Activated CD8-positive, alpha-beta memory T cell treated with anti-CD3 and anti-CD28 coated beads, Interleukin-2, amount 50 U/mL, for 1 hour (primary cell): ENCODE data around the gene KRT15.
"Not testable (repeated sequence)": the region's sequence is repeated elsewhere in the genome, so short reads cannot be mapped to it uniquely, and the experiment has no call there.

Source experiments
- DNase-seq: peaks from one replicate; pipeline ENCODE4 v3.0.0-alpha.2; 2020; ENCODE audit errors: extremely low read depth

The KRT15 gene

DNA sequence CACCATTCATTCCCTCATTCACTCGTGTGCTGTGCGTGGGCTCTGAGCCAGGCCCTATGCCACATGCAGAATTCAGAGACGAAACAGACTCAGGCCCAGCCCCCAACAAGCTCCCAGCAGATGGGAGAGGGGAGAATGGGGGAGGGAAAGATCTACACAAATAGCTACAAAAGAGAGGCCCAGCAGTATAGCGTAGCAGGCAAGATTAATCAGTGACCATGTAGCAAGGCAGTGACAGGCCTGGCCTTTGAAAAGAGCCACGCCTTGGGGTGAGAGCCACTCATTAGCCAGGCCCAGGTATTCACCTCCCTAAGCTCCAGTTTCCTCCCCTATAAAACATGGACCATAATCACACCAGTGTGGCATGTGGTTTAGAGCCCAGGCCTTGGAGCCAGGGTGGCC, 25.8 kb upstream of the KRT15 start:
- DNase-seq, result no peak

DNA sequence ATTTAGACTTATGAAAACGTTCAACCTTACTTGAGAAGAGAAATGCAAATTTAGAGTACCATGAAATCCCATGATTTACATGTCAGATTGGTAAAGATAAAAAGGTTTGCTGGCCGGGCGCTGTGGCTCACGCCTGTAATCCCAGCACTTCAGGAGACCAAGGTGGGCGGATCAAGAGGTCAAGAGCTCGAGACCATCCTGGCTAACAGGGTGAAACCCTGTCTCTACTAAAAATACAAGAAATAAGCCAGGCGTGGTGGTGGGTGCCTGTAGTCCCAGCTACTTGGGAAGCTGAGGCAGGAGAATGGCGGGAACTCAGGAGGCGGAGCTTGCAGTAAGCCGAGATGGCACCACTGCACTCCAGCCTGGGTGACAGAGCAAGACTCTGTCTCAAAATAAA, 24.1 kb upstream of the KRT15 start:
- not testable (repeated sequence) for DNase-seq

DNA sequence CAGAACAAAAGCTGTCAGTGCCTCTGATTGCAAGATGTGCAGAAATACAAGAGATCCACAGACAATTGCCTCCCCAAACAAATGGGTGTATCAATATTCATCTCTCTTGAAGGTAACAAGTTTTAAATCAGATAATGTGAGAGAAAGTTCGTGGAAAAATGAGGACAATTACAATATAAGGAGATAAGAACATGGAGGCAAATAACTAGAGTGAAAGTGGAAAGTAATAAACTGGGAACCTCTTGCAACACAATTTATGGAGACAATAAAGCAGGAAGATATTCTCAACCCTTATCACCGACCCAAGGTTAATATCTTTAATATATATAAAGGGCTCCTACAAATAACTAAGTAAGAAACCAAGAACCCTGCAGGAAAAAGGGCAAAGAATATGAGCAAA, 23.7 kb upstream of the KRT15 start:
- DNase-seq, result no peak

DNA sequence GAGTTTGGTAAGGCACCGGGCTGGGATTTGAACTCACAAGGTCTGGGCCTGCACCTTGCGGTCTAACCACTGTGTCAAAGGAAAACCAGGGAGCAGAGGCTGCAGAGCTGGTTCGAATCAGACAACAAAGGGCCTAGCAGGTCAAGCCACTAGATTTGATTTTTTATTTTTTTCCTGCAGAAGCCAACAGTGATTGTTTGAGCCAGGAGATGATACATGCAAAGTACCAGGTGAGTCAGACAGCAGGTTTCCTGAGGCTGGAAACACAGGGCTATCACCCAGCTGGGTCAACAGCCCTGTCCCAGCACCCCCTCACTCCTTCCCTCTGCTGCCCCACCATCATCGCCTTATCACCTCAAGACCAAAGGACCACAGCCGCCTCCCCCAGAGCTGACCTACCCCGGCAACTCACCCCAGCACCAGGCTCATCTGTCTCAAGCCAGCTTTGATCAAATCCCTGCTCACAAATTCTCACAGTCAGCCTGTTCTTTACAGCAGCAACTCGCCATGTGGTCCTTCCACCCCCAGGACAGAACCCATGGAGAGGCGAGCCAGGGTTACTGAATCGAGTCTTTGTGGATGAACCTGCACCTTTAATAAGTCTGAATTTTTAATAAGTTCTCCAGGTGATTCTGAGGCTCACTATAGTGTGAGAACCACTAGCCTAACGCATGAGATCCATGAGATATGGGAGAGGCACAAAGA, 22.4 kb upstream of the KRT15 start:
- DNase-seq, result no peak

DNA sequence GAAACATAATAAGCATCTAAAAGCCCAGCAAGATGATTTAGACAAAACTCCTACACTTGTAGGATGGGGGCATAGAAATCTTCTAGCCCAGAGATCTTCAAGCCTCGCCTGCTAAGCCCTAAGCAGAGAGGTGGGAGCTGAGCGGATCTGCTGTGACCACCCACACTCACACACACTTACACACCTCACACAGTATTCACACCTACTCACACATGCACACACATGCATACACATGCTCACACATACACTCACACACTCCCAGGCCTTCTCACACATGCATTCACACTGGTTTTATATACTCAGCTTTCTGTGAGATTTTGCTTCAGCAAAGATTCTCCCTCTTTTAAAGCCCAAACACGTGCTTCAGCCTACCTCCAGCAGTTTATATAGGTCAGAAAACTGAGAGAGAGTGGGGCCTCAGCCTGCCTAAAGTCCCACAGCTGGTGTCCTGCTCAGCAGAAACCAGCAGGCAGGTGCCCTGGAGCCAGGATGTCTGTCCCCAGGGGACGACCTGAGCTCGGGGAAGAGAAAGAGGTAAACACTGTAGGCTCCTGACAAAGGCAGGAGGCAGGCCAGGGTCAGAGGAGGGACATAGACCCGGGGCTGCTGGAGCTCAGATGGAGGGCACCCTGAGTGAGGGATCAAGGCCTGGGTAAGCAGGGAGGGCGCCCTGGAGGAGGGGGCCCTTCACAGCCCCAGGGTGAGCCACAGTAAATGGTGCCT, 21.4 kb upstream of the KRT15 start:
- DNase-seq, result no peak

DNA sequence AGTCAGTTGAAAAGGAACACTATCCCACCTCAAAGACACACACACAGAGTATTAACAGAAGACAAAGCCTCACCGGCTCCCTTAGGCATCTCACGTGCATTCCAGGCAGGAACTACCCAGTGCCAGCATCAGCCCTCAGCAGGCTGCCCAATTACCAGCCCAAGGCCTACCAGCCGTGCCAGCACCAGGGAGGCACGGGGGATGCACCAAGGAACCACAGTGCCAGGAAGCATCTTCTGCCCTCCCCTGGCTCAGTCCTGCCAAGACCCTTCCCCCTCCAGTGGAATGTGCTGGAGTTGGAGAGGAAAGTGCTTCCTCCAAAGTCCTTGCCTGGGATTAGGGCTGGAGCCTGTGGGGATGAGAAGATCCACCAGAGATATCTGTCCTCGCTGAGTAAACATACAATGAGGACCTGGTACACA, 20.4 kb upstream of the KRT15 start:
- no peak for DNase-seq

DNA sequence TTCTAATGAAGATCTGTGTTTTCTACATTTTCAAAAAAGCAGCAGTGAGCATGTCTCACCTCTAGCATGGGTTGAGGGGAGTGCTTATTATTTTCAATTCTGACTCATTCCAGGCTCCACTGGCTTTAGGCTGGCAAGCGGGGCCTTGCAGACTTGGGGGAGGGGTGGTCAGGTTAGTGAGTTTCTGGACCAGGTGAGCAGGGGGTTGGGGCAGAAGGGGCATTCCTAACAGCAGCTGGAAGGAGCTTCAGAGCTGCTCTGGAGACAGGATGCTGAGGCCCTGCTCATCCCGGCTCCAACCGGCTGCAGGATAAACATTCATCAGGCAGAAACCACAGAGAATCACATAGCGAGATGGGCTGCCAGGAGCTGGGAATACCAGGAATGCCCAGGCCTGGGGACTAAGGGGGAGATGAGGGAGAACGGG, 19.9 kb upstream of the KRT15 start:
- no peak for DNase-seq

DNA sequence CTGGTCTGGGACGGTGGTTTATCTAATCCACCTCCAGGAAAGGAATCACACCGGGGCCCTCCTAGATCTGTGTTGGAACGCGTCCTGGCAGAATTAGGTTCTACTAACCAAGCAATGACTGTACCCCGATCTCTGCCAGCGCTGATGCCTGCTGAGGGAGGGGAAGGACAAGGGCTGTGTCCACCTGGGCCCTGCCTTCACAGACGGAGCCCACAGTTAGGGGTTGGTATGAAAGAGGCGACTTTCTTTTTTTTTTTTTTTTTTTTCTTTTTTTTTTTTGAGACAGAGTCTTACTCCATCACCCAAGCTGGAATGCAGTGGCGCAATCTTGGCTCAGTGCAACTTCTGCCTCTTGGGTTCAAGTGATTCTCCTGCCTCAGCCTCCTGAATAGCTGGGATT, 19.3 kb upstream of the KRT15 start:
- DNase-seq, result no peak

DNA sequence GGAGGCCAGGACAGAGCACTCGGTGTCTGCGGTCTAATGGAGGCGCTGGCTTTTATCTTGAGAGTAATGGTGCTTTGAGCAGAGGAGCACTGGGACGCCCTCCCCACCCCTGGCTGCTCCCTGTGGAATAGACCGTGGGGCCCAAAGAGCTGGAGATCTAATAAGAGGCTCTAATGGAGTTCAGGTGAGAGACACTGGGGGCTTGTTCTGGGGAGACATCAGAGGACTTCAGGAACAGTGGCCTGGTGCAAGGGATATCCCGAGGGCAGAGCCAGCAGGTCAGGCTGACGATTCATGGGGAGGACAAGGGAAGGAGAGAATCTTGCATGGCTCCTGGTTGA, 18.9 kb upstream of the KRT15 start:
- no peak for DNase-seq

DNA sequence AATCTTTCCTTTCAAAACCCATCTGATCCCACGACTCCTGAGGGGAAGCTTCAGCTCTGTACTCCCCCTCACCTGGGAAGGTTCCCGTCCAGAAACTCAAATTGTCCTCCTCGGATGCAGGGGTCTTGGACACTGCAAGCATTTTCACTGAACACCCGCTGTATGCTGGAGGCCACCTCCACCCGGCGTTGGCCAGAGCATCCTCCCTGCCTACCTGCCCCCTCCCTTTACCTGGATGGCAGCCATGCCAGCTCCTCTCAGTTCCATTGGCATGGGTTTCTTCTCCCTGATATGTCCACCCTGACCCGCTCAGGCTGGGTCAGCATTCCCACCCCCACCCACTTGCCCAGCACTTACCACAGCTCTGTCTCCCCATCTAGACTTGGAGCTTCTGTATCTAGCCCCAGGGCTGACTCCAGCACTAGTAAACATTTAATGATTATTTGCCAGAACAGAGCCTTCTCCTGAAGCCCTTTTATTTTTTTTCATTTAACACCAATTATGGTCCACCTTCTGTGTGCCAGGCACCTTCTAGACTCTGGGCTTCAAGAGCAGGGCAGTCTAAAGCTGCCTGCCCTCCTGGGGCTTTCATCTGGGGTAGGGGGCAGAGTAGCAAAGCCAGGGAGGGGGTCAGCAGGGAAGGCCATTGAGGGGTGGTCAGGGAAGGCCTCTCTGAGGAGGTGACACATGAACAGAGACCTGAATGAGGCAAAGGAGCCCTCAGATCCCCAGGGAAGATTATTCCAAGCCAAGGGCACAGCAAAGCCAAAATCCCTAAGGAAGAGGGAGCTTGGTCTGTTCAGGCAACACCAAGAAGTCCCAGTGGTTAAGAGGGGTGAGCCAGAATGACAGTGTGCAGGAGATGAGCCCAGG, 18.3 kb upstream of the KRT15 start:
- DNase-seq, result no peak

DNA sequence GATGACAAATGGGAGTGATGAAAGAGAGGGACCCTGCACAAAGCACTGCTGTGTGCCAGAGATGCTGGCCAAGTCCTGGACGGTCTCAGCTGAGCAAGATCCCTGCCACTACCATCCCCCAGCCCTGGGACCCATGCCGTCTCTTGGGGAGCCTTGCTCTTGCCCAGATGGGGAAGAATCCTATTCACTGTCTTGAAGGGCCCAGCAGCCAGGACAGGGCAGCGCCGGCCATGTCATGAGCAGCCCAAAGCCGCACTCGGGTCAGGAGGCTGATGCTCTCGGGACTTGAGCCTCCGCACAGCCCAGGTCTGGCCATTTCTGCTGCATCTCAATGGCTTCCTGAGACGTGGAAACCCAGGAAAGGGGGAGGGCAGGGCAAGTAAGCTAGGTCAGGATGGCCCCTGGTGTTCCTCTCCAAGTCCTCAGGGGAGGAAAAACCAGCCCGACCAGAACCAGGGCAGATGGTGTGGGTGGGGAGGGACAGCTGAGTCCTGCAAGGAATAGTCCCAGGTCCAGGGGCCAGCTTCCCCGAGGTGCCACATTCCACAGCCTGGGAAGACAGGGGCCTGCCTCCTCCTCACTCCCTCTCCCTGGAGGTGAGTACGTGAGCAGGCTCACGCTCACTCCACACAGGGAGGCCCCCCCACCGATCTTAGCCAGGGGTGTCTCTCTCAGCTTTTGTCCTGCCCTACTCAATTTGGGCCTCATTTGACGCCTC, 17.2 kb upstream of the KRT15 start:
- DNase-seq, result no peak

DNA sequence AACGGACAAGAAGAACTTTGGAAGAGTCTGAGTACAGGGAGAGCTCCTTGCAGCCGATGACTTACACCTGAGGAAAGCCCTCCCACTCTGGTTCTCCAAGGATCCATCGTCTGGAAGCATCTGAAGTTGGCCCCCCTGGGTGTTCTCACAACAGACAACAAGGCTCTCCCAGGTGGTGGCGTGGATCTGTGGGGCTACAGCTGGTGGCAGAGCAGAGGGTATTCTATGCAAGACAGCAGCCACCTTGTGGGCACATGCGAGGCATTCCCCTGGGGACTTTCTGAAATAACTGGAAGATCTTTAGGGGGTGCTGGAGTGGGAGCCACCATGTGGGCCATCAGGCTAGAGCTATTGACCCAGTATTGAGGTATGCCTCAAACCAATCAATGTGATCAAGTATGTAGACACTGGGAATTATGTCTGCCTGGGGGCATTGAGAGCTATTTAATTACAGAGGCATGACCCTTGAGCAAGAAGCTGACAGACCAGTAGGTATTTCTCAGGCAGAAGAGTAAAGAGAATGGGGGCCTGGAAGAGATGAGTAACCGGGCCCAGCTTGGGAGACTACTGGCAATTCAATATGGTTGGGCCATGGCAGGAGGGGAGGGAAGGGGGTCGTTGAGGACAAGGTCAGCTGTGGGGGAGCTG, 16.3 kb upstream of the KRT15 start:
- no peak for DNase-seq

DNA sequence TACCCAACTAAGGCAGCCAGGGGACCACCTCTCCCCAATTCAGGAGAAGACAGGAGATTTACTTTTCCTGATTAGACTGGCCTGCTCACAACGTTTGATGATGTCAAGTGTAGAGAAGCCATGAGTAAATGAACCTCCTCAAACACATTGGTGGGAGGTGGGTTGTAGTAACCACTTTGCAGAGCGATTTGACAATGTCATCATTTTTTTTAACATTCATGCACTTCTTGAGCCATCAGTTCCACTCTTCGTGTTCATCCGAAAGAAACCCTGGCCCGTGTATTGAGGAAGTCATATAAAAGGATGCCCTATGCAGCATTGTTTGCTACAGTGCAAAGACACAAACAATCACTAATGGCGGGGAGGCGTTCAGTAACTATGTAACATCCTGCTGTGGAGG, 14.9 kb upstream of the KRT15 start:
- DNase-seq, result no peak

DNA sequence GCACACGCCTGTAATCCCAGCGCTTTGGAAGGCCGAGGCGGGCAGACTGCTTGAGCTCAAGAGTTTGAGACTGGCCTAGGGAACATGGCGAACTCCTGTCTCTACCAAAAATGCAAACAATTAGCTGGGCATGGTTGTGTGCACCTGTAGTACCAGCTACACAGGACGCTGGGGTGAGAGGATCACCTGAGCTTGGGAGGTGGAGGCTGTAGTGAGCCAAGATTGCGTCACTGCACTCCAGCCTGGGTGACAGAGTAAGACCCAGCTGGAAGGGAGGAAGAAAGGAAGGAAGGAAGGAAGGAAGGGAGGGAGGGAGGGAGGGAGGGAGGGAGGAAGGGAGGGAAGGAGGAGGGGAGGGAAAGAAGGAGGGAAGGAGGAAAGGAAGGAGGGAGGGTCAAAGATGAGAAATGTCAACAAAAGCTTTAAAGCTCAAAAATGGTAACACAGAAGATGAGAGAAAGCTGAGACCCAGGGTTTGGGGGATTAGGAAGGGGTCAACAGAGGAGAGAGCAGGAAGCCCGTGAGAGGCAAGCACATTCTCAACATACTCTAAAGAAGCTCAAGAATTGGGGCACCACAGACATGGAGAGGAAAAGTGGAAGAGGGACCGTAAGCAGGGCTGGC, 14.4 kb upstream of the KRT15 start:
- DNase-seq, result no peak

DNA sequence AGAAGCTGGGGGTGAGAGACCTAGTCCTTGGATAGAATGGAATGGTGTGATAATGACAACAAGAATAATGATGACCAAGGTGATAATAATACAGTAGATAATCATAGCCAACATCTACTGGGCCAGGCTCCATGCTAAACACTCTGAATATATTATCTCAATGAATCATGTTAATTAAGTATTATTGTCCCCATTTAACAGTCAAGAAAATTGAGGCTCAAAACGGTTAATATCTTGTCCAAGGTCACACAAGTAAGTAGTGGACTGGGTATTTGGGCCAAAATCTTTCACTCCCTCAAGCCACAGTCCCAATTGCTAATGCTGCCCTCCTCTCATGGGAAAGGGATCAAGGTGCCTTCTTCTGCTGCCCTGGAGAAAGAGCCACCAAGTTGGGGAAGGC, 13.3 kb upstream of the KRT15 start:
- DNase-seq, result no peak

DNA sequence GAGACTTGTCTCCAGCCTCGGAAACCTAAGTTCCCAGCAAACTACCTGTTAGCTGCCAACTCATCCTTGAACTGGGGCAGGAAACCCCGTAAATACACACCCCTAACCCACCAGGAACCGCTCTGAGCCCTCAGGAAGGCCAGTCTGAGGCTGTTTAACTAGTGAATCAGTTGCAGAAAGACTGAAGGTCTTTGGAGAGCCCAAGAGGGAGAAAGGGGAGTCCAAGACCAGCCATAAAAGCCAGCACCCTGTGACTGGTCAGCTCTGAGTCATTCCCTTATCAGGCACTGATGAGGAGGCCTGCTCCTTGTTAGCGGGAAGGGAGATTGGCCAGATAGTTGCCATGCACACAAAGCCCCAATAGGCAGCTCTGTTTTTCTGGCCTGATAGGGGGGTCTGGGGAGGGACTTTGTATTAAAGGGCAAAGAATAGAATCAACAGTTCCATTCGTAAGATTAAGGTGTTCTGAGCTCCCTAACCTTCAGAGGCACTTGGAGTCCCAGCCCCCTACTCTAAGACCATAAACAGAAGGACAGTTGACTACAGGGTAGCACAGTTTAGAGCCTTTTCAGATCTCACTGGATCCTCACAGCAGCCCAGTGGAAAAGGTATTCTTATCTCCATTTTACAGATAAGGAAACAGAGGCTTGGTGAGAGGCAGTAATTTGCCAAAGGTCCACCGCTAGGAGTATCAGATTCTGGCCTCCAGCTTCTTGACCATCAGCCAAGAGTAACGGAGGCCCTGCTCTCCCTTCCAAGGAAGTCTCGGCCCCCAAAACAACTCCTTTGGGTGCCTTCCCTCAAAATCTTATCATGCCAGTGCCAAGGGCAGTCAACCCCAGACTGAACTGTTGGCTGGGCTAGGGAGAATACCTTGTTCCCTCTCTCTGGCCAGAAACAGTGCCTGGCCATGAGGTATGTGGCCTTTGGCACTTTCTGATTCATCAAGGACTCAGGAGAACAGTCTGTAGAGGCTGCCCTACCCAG, 11.7 kb upstream of the KRT15 start:
- no peak for DNase-seq

DNA sequence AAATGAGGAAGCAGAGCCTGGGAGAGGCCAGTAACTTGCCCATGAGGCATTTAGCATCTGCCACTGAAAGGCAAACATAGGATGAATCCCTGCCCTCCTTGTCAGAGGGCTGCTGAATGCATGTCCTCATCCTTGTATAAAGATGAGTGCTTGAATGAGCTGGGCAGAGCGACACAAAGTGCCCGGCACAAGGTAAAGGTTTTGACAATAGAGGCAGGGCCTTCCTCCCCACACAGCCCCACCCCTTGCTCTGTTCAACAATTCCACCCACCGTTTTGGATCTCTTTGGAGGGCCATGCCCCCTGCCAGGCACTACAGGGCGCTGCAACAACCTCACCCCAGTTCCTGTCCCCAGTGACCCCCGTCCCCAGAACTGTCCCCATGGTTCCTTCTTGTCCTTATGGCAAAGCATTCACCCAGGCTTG, 10.8 kb upstream of the KRT15 start:
- DNase-seq, result no peak

DNA sequence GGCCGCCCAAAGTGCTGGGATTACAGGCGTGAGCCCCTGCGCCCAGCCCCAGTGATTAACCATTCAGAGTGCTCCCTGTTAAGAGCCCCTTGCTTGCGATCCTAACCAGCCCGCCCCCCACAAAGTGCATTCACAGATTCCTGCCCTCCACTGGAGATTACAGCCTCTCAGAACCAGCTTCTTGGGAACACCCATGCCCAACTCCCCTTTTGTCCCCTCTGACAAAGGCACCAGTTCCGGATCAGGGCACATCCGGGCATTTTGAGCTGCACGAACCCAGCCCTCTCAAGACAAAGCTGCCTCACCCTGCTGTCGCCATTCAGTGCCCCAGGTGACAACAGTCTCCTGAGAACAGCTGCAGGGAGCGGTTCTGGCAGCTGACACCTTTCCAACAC, 10.3 kb upstream of the KRT15 start:
- no peak for DNase-seq

DNA sequence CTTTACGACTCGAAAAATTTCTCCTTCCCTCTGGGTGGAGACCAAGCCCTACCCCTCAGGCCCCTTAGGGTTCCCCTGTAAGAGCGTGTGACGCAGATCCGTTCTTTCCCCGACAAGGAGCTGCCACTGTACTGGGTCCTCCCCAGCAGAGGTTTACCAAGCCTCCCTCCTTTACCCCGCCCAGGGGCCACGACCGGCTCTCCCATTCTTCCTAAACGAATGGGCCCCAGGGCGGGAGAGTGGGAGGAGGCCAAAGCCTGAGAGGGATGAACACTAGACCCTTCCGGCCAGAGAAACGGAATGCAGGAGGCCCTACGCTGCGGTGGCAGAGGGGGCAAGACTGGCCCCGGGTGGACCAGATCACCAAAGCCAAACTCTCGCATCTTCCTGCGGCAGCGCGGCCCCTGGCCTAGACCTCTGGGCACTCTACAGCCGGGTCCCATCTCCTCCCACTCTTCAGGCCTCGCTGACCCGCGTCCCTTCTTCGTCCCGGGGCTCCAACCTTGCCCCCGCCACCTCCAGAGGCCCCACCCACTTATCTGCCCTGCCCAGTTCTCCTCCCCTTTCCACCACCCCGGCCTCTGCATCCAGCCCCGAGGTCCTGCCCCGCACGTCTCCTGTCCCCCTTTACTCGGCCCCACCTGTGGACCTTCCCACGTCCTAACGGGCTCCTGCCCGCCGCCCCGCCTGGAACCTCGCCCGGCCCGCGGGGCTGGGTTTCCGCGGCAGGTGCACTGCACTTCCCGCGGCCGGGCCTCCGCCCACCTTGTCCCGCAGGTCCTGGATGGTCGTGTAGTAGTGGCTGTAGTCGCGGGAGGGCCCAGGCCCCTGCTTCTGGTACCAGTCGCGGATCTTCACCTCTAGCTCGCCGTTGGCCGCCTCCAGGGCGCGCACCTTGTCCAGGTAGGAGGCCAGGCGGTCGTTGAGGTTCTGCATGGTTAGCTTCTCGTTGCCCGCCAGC, 8.7 kb upstream of the KRT15 start:
- DNase-seq, result no peak
